ENCODE data around the gene RNF10. TPM values are rescaled to one million over a fixed set of nuclear protein-coding genes. Genes with fewer than 3 reads are reported as not detected.
"Not testable (repeated sequence)": the region's sequence is repeated elsewhere in the genome, so short reads cannot be mapped to it uniquely, and the experiment has no call there.

Gene RNF10
- total RNA-seq, 2 experiments from 2014 or later = 142 to 164 TPM

DNA sequence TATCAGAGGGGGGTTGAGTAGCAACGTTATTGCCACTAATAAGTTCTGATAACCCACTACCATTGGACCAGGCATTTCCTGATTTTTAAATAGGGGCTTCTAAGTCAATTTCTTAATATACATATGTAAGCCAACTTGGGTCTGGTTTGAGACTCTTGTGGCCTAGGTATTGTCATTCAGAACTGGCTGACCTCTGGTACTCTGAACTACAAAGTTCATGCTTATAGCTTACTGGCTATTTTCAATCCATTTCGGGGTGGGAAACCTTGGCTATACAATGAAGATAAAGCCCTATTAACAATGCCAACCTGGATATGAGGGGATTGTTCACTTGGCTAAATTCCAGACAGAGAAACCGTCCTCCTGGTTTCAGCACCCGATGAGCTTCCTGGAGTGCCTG lies 29.6 kb upstream of the RNF10 start:
- Mint-ChIP-seq H3K4me3 (no peak overlapping the region), H3K36me3 (peaks cover 11% of the 10 kb centered on the region), H3K4me1 (no peaks in the 10 kb centered on the region), H3K27ac (no peak overlapping the region), H3K9me3 (no peaks in the 10 kb centered on the region), H3K27me3 (no peaks in the 10 kb centered on the region)
- no peak for DNase-seq

DNA sequence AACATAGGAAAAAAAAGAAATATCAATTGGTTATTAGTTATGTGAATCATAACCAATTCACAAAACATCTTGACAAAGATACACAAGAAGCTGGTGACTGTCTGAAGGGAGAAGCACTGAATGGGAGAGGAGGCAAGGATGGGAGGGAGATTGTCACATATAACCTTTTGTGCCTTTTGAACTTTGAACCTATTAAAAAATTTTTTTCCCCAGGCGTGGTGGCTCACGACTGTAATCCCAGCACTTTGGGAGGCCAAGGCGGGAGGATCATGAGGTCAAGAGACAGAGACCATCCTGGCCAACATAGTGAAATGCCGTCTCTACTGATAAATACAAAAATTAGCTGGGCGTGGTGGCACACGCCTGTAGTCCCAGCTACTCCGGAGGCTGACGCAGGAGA lies 25.6 kb upstream of the RNF10 start:
- no peak for DNase-seq
- peaks cover 12% of the 10 kb centered on the region for H3K36me3 Mint-ChIP-seq
- H3K4me1 Mint-ChIP-seq = no peaks in the 10 kb centered on the region
- H3K9me3 Mint-ChIP-seq = no peaks in the 10 kb centered on the region
- no peak overlapping the region for H3K4me3 Mint-ChIP-seq
- H3K27ac Mint-ChIP-seq = no peak overlapping the region
- no peaks in the 10 kb centered on the region for H3K27me3 Mint-ChIP-seq

DNA sequence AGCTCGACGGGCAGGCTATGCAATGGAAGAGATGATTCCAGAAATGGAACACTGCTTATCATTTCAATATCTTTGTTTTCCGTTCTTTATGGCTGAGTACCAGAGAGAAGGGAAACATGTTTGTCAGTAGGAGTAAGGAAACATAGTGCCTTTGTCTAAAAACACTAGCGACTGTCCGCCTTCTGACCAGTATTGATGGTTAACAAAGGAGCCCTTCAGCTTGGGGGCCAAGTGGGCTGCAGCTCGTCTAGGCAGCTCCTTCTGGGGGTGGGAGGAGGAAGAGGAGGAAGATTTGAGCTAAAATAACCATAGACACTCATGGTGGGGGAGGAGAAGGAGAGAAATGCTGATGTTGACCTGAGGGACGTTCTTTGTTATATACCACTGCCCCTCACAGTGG lies 20.2 kb upstream of the RNF10 start:
- H3K36me3 Mint-ChIP-seq = peaks cover 8% of the 10 kb centered on the region
- H3K4me1 Mint-ChIP-seq = no peaks in the 10 kb centered on the region
- no peak overlapping the region for H3K4me3 Mint-ChIP-seq
- H3K9me3 Mint-ChIP-seq = no peaks in the 10 kb centered on the region
- H3K27ac Mint-ChIP-seq = no peak overlapping the region
- DNase-seq = no peak
- H3K27me3 Mint-ChIP-seq = no peaks in the 10 kb centered on the region

DNA sequence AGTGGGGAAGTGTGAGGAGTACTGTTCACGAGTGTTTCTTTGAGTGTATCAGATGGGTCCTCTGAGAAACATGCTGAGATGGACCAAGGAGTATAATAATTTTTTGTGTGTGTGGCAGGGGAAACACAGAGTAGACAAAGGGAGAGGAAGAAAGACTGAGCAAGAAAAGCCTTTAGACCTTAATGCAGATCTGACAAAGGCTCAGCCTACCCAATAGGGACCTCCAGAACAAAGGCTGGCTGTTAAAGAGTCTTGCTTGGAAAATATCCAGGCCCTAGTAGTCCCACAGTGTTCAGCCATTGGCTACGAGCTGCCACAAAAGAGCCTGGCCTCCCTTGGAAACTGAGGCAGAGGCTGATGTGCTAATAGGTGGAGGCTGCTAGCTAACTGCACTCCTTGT lies 18.7 kb upstream of the RNF10 start:
- Mint-ChIP-seq H3K4me1 (no peaks in the 10 kb centered on the region), H3K36me3 (peaks cover 5% of the 10 kb centered on the region), H3K27ac (no peak overlapping the region), H3K9me3 (no peaks in the 10 kb centered on the region), H3K27me3 (no peaks in the 10 kb centered on the region), H3K4me3 (no peak overlapping the region)
- DNase-seq = no peak

DNA sequence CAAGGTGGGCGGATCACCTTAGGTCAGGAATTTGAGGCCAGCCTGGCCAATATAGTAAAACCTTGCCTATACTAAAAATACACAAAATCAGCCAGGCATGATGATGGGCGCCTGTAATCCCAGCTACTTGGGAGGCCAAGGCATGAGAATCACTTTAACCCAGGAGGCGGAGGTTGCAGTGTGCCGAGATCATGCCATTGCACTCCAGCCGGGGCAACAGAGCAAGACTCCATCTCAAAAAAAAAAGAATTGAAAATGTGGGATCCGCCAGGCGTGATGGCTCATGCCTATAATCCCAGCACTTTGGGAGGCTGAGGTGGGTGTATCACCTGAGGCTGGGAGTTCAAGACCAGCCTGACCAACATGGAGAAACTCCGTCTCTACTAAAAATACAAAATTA lies 14.8 kb upstream of the RNF10 start:
- not testable (repeated sequence) for H3K4me3 Mint-ChIP-seq, H3K9me3 Mint-ChIP-seq, H3K36me3 Mint-ChIP-seq, H3K27ac Mint-ChIP-seq, H3K27me3 Mint-ChIP-seq, H3K4me1 Mint-ChIP-seq, DNase-seq

DNA sequence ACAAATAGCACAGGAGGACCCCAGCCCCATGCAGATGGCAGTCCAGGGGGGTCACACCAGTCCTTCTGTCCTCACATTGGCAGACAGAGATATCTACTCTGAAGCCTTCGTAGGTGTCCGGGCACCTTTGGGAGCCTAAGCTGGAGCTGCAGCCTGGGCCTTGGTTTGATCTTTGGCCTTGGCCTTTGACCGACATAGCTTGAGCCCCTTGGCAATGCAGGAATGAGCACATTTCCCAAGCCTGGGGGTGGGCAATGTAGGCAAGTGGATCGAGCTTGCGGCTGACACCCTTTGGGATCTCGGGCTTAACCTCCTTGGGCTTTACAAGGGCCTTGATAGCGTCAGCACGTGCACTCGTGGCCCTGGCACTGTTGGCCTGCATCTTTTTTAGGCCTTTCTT lies 11.6 kb upstream of the RNF10 start:
- H3K9me3 Mint-ChIP-seq = no peaks in the 10 kb centered on the region
- no peak overlapping the region for H3K27ac Mint-ChIP-seq
- no peaks in the 10 kb centered on the region for H3K27me3 Mint-ChIP-seq
- no peak overlapping the region for H3K4me3 Mint-ChIP-seq
- H3K4me1 Mint-ChIP-seq = peaks cover 4% of the 10 kb centered on the region
- DNase-seq = no peak
- H3K36me3 Mint-ChIP-seq = peaks cover 6% of the 10 kb centered on the region

DNA sequence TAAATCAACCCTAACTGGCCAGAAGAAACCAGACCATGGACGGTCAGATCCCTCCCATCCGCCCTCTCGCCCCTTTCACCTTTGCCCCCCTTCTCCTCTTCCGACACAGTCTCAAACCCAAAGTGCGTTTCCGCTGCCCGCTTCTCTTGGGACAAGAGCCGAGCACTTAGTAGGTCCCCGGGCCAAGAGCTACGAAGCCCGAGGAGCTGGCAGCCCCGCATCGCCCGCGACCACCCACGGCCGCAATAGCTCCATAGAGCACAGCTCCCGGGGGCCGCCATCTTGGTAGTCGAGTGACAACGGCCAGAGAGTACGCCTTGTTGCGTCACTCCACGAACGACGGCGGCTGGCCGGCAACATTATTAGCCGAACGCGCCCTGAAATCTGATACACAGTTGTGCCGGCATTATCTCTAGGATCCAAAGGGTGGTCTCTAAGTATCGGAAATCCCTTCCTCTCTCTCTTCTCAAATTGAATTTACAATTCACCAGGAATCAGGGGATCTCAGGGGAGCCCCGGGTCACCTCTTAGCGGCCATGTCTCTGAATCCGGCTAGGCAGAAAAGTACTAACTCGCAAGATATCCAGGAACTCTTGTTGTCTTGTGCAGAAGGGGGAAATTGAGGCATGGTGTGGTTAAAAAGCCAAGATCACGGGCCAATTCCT lies 5.2 kb upstream of the RNF10 start, which contains the start of gene COQ5:
Gene COQ5, minus strand, starts transcription at position 298 of the 665 bp plus-strand sequence. Its CDS starts 17 bp downstream, at position 281.
- H3K4me3 Mint-ChIP-seq = peak within 1 kb of the TSS; percentile 100
- no peaks in the 10 kb centered on the region for H3K9me3 Mint-ChIP-seq
- H3K4me1 Mint-ChIP-seq = peaks cover 12% of the 10 kb centered on the region
- peak within 1 kb of the TSS; percentile 99 for H3K27ac Mint-ChIP-seq
- DNase-seq = peak; percentile 85
- H3K27me3 Mint-ChIP-seq = no peaks in the 10 kb centered on the region
- H3K36me3 Mint-ChIP-seq = peaks cover 6% of the 10 kb centered on the region

DNA sequence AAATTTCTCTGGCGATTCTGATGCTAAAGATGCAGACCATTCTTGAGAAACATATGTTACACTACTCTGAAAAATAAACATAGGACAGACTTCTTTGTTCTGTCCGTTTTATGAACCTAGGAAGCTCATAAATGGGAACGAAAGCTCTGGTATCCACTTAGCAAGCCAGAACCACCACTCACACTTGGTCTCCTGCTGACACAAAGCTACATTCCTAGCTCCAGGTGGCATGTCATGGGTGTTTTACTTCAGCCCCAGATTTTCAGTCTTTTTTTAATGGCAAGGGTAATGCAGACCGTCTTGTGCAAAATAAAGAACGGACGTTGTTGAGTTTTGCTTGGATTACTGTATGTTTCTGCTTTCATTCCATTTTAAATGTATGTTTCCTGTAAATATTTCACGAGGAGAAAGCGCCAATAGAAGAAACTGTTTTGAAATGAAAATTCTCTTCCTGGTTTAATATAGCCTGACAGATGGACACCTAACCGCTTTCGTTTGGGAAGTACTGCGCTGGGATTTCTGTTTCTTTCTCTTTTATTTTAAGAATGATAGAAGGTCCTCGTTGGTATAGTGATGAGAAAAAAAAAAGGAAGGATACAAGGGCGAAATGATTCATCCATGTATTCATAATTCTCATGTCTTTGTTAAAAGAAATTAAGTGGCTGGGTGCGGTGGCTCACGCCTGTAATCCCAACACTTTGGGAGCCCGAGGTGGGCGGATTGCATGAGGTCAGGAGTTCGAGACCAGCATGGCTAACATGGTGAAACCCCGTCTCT lies 4.3 kb upstream of the RNF10 start:
- no peaks in the 10 kb centered on the region for H3K27me3 Mint-ChIP-seq
- no peaks in the 10 kb centered on the region for H3K9me3 Mint-ChIP-seq
- DNase-seq = no peak
- H3K27ac Mint-ChIP-seq = peak overlapping the region; percentile 99
- H3K36me3 Mint-ChIP-seq = peaks cover 6% of the 10 kb centered on the region
- H3K4me1 Mint-ChIP-seq = peaks cover 12% of the 10 kb centered on the region
- H3K4me3 Mint-ChIP-seq = peak overlapping the region; percentile 100

DNA sequence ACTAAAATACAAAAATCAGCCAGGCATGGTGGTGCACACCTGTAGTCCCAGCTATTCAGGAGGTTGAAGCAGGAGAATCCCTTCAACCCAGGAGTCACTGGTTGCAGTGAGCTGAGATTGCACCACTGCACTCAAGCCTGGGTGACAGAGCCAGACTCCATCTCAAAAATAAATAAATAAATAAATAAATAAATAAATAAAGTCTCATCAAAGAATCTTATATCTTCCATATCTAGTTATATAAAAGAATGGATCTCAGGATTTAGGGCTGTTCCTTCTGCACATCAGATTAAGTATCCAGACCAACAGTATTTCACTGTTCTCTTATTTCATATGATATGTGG lies 3.8 kb upstream of the RNF10 start:
- not testable (repeated sequence) for H3K4me3 Mint-ChIP-seq, H3K36me3 Mint-ChIP-seq, H3K27me3 Mint-ChIP-seq, H3K9me3 Mint-ChIP-seq, H3K27ac Mint-ChIP-seq, DNase-seq
- H3K4me1 Mint-ChIP-seq = peaks cover 12% of the 10 kb centered on the region

DNA sequence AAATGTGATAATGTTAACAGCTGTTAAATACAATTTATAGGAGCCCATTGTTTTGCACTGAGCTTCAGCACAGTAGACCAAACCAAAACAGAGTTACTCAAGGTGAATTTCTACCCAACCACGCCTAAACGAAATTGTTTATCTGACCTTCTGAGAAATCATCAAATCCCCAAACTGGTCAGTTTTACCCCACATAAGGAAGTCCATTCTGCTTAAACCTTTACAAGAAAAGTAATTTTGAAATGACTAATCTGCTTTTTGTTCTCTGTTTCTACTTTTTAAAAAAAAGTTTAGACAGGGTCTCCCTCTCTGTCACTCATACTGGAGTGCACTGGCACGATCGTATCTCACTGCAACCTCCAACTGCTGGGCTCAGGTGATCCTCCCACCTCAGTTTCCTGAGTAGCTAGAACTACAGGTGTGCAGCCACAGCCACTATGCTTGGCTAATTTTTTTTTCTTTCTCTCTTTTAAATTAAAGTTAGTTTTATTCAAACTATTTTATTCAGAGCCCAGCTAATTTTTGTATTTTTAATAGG lies 1.4 kb upstream of the RNF10 start:
- peaks cover 25% of the 10 kb centered on the region for H3K36me3 Mint-ChIP-seq
- H3K4me3 Mint-ChIP-seq = no peak overlapping the region
- H3K9me3 Mint-ChIP-seq = no peaks in the 10 kb centered on the region
- no peak for DNase-seq
- no peaks in the 10 kb centered on the region for H3K27me3 Mint-ChIP-seq
- H3K27ac Mint-ChIP-seq = no peak overlapping the region
- peaks cover 27% of the 10 kb centered on the region for H3K4me1 Mint-ChIP-seq

DNA sequence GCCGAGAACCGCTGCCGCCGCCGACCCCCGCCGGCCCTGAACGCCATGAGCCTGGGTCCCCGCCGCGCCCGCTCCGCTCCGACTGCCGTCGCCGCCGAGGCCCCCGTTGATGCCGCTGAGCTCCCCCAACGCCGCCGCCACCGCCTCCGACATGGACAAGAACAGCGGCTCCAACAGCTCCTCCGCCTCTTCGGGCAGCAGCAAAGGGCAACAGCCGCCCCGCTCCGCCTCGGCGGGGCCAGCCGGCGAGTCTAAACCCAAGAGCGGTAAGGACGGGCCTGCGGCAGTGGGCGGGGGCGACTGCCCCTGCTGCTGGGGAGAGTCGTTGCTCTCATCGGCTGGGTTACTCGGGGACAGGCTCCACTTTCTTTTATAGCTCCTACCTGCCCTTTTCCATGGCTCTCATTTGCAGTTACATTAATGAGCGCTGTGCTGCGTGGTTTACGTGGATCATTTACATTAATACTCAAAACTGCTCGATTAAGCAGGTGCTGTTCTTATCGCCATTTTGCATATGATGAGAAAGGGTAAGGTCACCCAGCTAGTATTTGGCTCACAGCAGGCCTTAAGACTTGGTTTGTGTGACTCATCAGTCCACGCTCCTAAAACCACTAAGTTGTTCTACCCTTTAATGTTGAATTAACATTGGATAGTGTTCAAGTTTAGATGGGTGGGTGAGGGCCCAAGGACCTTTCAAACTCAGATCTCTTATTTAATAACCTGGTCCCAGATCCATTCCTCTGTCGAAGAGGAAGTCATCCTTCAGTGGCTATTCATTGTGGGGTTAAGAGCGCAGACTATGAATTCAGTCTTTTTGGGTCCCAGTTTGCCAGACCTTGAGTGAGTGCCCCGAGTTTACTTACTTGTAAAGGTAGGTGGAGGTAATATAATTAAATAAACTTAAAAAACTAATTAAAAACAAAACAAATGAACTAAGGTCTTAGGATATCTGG lies 823 bp downstream of the RNF10 start:
- Mint-ChIP-seq H3K4me3 (peak overlapping the region; percentile 91), H3K27ac (peak overlapping the region; percentile 96), H3K27me3 (no peaks in the 10 kb centered on the region), H3K4me1 (peaks cover 41% of the 10 kb centered on the region), H3K36me3 (peaks cover 36% of the 10 kb centered on the region), H3K9me3 (no peaks in the 10 kb centered on the region)
- DNase-seq = peak; percentile 69

DNA sequence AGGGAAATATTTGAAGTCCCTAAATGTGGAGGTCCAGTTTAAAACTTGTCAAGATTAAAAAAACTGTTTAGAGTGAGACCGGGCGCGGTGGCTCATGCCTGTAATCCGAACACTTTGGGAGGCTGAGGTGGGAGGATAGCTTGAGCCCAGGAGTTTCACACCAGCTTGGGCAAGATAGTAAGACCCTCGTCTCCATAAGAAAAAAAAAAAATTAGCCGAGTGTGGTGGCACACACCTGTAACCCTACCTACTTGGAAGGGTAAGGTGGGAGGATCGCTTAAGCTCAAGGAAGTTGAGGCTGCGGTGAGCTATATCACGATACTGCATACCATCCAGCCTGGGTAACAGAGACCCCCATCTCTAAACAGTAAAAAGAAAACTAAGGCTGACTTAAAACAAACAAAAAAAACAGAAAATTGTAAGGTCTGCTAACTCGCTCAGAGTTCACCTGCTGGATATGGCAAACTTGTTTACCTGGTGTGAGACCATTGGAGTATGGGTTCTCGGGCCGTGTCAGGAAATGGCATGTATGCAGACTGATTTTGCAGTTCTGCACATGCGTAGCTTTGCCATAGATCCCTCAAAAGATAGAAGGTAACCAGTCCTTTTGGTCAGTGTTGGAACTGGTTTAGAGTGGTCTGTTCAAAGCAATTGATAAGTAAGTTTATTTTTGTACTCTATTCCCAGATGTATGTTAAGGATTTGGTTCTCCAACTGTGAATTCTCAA lies 2.1 kb downstream of the RNF10 start:
- no peaks in the 10 kb centered on the region for H3K27me3 Mint-ChIP-seq
- peak; percentile 21 for DNase-seq
- H3K27ac Mint-ChIP-seq = peak overlapping the region; percentile 77
- H3K9me3 Mint-ChIP-seq = no peaks in the 10 kb centered on the region
- peaks cover 40% of the 10 kb centered on the region for H3K36me3 Mint-ChIP-seq
- H3K4me1 Mint-ChIP-seq = peaks cover 48% of the 10 kb centered on the region
- peak overlapping the region; percentile 91 for H3K4me3 Mint-ChIP-seq

DNA sequence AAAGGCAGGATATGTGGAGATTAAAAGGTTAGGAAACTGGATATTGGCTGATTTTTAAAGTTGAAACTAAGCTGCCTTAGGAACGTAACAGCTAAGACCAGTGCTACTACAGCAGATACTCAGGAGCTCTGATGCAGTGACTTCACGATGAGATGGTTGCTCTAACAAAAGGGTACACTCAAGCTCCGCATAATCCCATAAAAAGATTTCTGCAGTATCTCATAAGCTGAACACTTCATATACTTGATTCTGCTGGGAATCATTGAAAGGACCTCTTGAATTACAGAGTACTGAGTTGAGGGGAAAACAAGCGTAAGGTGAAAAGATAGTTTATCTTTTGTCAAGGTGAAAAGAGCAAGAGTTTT lies 3.7 kb downstream of the RNF10 start:
- DNase-seq = no peak
- Mint-ChIP-seq H3K27ac (peak overlapping the region; percentile 58), H3K4me1 (peaks cover 51% of the 10 kb centered on the region), H3K27me3 (no peaks in the 10 kb centered on the region), H3K36me3 (peaks cover 47% of the 10 kb centered on the region), H3K9me3 (no peaks in the 10 kb centered on the region), H3K4me3 (peak overlapping the region; percentile 91)

DNA sequence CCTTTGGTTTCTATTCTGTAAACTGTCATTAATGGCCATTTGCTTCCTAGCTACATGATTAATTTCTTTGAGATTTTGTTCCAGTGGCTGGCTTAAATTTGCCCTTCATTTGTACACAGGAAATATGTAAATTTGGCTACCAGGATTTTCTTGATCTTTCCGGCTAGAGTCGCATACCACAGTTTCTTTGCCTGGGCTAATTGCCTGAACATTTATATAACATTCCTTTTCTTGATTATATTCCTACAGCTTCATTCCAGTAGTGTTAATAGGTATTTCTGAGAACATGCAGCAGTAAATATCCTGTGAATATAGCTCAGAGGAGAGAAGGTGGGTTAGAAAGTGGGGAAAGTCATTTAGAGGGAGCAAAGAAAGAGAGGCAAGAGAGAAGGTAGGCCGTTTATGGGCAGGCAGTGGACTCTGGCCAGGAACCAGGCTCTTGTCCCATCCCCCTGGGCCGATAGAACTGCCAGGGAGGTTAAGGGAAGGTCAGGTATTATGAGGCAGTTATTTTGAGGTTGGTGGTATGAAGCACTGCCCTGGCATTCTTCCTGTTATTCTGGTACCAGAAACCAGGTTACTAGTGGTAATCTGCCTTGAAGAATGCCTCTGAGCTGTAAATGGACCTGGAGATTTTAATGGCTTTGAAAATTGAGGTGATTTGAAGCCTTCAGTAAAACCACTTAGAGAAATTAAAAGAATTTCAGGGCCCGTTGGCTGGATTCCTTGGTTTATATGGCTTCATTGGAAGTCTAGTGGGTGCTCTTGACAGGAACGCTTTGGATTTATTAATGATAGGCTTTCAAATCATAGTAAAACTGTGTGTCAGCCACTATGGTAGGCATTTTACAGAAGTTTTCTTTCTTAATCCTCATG lies 4.4 kb downstream of the RNF10 start:
- no peaks in the 10 kb centered on the region for H3K9me3 Mint-ChIP-seq
- H3K27me3 Mint-ChIP-seq = no peaks in the 10 kb centered on the region
- peak overlapping the region; percentile 58 for H3K27ac Mint-ChIP-seq
- H3K4me1 Mint-ChIP-seq = peaks cover 52% of the 10 kb centered on the region
- no peak for DNase-seq
- H3K4me3 Mint-ChIP-seq = peak overlapping the region; percentile 91
- H3K36me3 Mint-ChIP-seq = peaks cover 47% of the 10 kb centered on the region
